Measurements from ENCODE around the gene IL21R.

Gene IL21R

GRCh38 chr16:27378871-27379481, 23.0 kb upstream of the IL21R start:
- Histone ChIP-seq H3K9ac (ENCODE audit: low read depth, low read length) (no peak overlapping the region), H3K4me3 (ENCODE audit: low read depth, low read length) (no peak overlapping the region), H3K27me3 (ENCODE audit: control insufficient read depth, insufficient read depth, low read length) (no peaks in the 10 kb centered on the region), H3K9me3 (ENCODE audit: control insufficient read depth, insufficient read depth, low read length) (no peaks in the 10 kb centered on the region), H3K36me3 (ENCODE audit: control insufficient read depth, insufficient read depth, low read length) (no peaks in the 10 kb centered on the region), H3K4me1 (ENCODE audit: control insufficient read depth, insufficient read depth, low read length) (no peaks in the 10 kb centered on the region)

GRCh38 chr16:27379919-27380318, 22.1 kb upstream of the IL21R start:
- no peaks in the 10 kb centered on the region for H3K36me3 ChIP-seq (ENCODE audit: control insufficient read depth, insufficient read depth, low read length)
- no peaks in the 10 kb centered on the region for H3K9me3 ChIP-seq (ENCODE audit: control insufficient read depth, insufficient read depth, low read length)
- H3K9ac ChIP-seq (ENCODE audit: low read depth, low read length): no peak overlapping the region
- no peak overlapping the region for H3K4me3 ChIP-seq (ENCODE audit: low read depth, low read length)
- H3K4me1 ChIP-seq (ENCODE audit: control insufficient read depth, insufficient read depth, low read length): no peaks in the 10 kb centered on the region
- H3K27me3 ChIP-seq (ENCODE audit: control insufficient read depth, insufficient read depth, low read length): no peaks in the 10 kb centered on the region

DNA sequence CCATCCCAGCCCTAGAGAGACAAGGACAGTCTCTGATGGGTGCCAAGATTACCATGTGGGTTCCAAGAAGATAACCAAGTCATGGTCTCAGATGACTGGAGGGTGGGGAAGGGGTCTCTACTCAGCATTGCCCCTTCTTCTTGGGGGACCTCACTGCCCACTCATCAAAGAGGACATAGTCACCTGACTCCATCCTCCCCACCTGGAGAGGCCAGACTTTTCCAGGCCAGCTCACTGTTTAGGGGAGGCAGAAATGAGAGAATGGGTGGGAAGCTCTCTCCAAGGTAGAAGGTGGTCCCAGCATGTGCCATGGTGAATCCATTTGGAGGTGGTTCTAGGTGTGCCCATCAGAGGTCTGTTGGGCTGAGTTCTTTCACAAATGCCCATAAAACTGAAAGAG, 20.7 kb upstream of the IL21R start:
- no peaks in the 10 kb centered on the region for H3K4me1 ChIP-seq (ENCODE audit: control insufficient read depth, insufficient read depth, low read length)
- H3K27me3 ChIP-seq (ENCODE audit: control insufficient read depth, insufficient read depth, low read length): no peaks in the 10 kb centered on the region
- H3K36me3 ChIP-seq (ENCODE audit: control insufficient read depth, insufficient read depth, low read length): no peaks in the 10 kb centered on the region
- H3K9ac ChIP-seq (ENCODE audit: low read depth, low read length): no peak overlapping the region
- H3K9me3 ChIP-seq (ENCODE audit: control insufficient read depth, insufficient read depth, low read length): no peaks in the 10 kb centered on the region
- no peak overlapping the region for H3K4me3 ChIP-seq (ENCODE audit: low read depth, low read length)

DNA sequence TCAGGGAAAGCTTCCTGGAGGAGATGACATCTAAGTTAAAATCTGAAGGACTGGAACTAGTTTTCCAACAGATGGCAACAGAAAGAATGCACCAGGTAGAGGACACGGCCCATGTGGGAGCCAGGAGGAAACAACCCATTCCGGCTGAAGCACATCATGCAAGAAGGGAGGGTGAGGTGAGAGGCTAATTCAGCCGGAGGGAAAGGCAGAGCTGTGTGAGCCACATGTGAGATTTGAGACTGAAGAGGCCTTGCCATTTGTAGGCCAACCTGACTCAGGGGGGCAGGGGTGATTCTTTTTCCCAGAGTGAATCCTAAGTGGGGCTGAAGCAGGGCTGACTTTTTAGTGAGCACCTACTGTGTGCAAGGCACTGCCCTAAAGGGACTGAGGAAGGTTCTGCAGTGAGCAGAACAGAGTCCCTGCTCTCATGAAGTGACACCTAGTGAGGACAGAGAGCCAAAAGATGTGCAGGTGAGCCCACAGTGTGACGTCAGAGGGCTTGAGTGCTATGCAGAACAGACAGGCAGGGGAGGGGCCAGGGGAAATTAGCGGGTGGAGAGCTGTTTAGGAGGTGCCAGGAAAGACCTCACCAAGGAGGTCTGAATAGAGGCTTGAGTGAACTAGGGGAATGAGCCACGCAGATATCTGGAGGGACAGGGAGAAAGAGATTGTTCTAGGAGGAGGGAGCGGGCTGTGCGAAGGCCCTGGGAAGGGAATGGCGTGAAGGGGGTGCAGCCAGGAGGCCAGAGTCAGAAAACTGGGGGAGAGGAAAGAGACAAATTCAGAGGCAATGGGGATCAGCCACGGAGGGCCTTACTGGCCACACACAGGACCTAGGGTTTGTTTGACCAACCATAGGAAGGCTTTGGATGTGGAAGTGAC, 19.8 kb upstream of the IL21R start:
- Histone ChIP-seq H3K27me3 (ENCODE audit: control insufficient read depth, insufficient read depth, low read length) (no peaks in the 10 kb centered on the region), H3K9ac (ENCODE audit: low read depth, low read length) (no peak overlapping the region), H3K4me3 (ENCODE audit: low read depth, low read length) (no peak overlapping the region), H3K4me1 (ENCODE audit: control insufficient read depth, insufficient read depth, low read length) (no peaks in the 10 kb centered on the region), H3K36me3 (ENCODE audit: control insufficient read depth, insufficient read depth, low read length) (no peaks in the 10 kb centered on the region), H3K9me3 (ENCODE audit: control insufficient read depth, insufficient read depth, low read length) (no peaks in the 10 kb centered on the region)

DNA sequence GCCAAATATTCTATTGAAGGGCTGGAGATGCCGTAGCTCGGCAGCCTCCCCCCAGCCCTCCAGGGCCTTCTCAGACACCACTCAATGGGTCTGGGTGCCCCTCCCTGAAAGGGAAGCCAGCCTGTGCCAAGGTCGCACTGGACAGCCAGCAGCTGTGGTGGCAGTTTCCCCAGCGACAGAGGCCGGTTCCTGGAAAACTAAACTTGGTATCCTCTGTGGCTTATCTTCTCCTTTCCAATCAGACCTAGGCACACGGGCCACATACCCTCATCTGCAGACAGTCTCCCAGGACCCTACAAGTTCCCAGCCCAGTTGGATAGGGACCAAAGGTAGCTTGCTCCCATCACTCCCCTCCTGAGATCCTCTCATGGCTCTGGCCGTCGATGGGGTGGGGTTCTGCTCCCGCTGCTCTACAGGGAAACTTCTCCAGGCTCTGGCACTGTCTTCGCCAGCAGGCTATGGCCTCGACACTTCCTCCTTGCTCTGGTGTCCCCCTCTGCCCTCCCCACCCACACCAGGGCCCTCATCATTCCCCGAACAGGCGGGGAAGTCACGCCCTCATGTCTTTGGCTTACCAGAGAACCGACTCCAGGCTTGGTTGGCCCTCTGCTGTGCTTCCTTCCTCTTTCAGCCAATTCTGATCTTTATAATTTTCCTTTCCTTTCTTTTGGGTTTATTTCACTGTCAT, 18.3 kb upstream of the IL21R start:
- H3K9me3 ChIP-seq (ENCODE audit: control insufficient read depth, insufficient read depth, low read length): no peaks in the 10 kb centered on the region
- H3K9ac ChIP-seq (ENCODE audit: low read depth, low read length): no peak overlapping the region
- no peaks in the 10 kb centered on the region for H3K4me1 ChIP-seq (ENCODE audit: control insufficient read depth, insufficient read depth, low read length)
- no peak overlapping the region for H3K4me3 ChIP-seq (ENCODE audit: low read depth, low read length)
- no peaks in the 10 kb centered on the region for H3K36me3 ChIP-seq (ENCODE audit: control insufficient read depth, insufficient read depth, low read length)
- no peaks in the 10 kb centered on the region for H3K27me3 ChIP-seq (ENCODE audit: control insufficient read depth, insufficient read depth, low read length)

GRCh38 chr16:27384425-27384824, 17.5 kb upstream of the IL21R start:
- Histone ChIP-seq H3K9ac (ENCODE audit: low read depth, low read length) (no peak overlapping the region), H3K27me3 (ENCODE audit: control insufficient read depth, insufficient read depth, low read length) (no peaks in the 10 kb centered on the region), H3K4me3 (ENCODE audit: low read depth, low read length) (no peak overlapping the region), H3K9me3 (ENCODE audit: control insufficient read depth, insufficient read depth, low read length) (no peaks in the 10 kb centered on the region), H3K4me1 (ENCODE audit: control insufficient read depth, insufficient read depth, low read length) (no peaks in the 10 kb centered on the region), H3K36me3 (ENCODE audit: control insufficient read depth, insufficient read depth, low read length) (no peaks in the 10 kb centered on the region)

DNA sequence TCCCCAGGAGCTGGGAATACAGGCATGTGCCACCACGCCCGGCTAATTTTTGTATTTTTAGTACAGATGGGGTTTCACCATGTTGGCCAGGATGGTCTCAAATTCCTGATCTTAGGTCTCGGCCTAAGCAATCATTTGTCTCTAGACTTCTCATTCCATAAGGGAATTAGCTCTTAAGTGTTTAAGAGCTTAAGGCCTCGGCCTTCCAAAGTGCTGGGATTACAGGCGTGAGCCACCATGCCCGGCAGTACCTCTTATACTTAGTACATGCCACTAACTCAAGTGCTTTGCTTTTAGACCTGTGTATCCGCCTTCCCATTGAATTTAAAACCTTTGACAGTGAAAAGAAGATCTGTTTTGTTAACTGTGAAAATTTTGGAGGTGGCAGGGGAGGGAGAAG, 16.6 kb upstream of the IL21R start:
- Histone ChIP-seq H3K27me3 (ENCODE audit: control insufficient read depth, insufficient read depth, low read length) (no peaks in the 10 kb centered on the region), H3K4me3 (ENCODE audit: low read depth, low read length) (no peak overlapping the region), H3K9ac (ENCODE audit: low read depth, low read length) (no peak overlapping the region), H3K9me3 (ENCODE audit: control insufficient read depth, insufficient read depth, low read length) (no peaks in the 10 kb centered on the region), H3K36me3 (ENCODE audit: control insufficient read depth, insufficient read depth, low read length) (no peaks in the 10 kb centered on the region), H3K4me1 (ENCODE audit: control insufficient read depth, insufficient read depth, low read length) (no peaks in the 10 kb centered on the region)

GRCh38 chr16:27386674-27387073, 15.3 kb upstream of the IL21R start:
- no peak overlapping the region for H3K9ac ChIP-seq (ENCODE audit: low read depth, low read length)
- H3K36me3 ChIP-seq (ENCODE audit: control insufficient read depth, insufficient read depth, low read length): no peaks in the 10 kb centered on the region
- H3K4me1 ChIP-seq (ENCODE audit: control insufficient read depth, insufficient read depth, low read length): no peaks in the 10 kb centered on the region
- no peak overlapping the region for H3K4me3 ChIP-seq (ENCODE audit: low read depth, low read length)
- no peaks in the 10 kb centered on the region for H3K9me3 ChIP-seq (ENCODE audit: control insufficient read depth, insufficient read depth, low read length)
- H3K27me3 ChIP-seq (ENCODE audit: control insufficient read depth, insufficient read depth, low read length): no peaks in the 10 kb centered on the region

- Histone ChIP-seq H3K4me1 (ENCODE audit: control insufficient read depth, insufficient read depth, low read length) (no peaks in the 10 kb centered on the region), H3K4me3 (ENCODE audit: low read depth, low read length) (no peak overlapping the region), H3K9me3 (ENCODE audit: control insufficient read depth, insufficient read depth, low read length) (no peaks in the 10 kb centered on the region), H3K27me3 (ENCODE audit: control insufficient read depth, insufficient read depth, low read length) (no peaks in the 10 kb centered on the region), H3K36me3 (ENCODE audit: control insufficient read depth, insufficient read depth, low read length) (no peaks in the 10 kb centered on the region), H3K9ac (ENCODE audit: low read depth, low read length) (no peak overlapping the region)
Observed at GRCh38 chr16:27387724-27388123, 14.2 kb upstream of the IL21R start.

GRCh38 chr16:27389272-27389961, 12.6 kb upstream of the IL21R start:
- H3K4me1 ChIP-seq (ENCODE audit: control insufficient read depth, insufficient read depth, low read length): no peaks in the 10 kb centered on the region
- H3K4me3 ChIP-seq (ENCODE audit: low read depth, low read length): no peak overlapping the region
- no peaks in the 10 kb centered on the region for H3K36me3 ChIP-seq (ENCODE audit: control insufficient read depth, insufficient read depth, low read length)
- H3K9me3 ChIP-seq (ENCODE audit: control insufficient read depth, insufficient read depth, low read length): no peaks in the 10 kb centered on the region
- no peaks in the 10 kb centered on the region for H3K27me3 ChIP-seq (ENCODE audit: control insufficient read depth, insufficient read depth, low read length)
- no peak overlapping the region for H3K9ac ChIP-seq (ENCODE audit: low read depth, low read length)

DNA sequence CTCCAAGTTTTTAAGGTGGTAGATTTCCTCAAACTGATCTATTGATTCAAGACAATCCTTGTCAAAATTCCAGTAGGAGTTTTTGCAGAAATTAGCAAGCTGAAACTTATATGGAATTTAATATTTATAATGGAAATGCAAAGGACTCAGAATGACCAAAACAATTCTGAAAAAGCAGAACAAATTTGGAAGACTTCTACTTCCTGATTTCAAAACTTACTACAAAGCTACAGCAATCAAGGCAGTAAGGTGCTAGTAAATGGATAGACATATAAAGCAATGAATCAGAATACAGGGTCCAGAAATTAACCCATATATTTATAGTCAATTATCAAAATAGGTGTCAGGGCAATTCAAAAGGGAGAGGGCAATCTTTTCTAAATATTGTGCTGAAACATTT, 11.8 kb upstream of the IL21R start:
- Histone ChIP-seq H3K9me3 (ENCODE audit: control insufficient read depth, insufficient read depth, low read length) (no peaks in the 10 kb centered on the region), H3K4me3 (ENCODE audit: low read depth, low read length) (no peak overlapping the region), H3K9ac (ENCODE audit: low read depth, low read length) (no peak overlapping the region), H3K4me1 (ENCODE audit: control insufficient read depth, insufficient read depth, low read length) (no peaks in the 10 kb centered on the region), H3K27me3 (ENCODE audit: control insufficient read depth, insufficient read depth, low read length) (no peaks in the 10 kb centered on the region), H3K36me3 (ENCODE audit: control insufficient read depth, insufficient read depth, low read length) (no peaks in the 10 kb centered on the region)
